SK-N-SH (cell line): ENCODE data around the gene TSC2.
"Not testable (repeated sequence)": the region's sequence is repeated elsewhere in the genome, so short reads cannot be mapped to it uniquely, and the experiment has no call there.

ENCODE experiments used
- EZH2phosphoT487 ChIP-seq: fragments of 200-600 bp; sonication (generic); IDR thresholded peaks from 2 replicates; pipeline ENCODE4 v1.6.1; 2017; ENCODE audit warnings: low read depth, mixed run types, mild to moderate bottlenecking, antibody characterized with exemption, moderate library complexity, borderline replicate concordance
- FOXM1 ChIP-seq: IDR thresholded peaks from 2 replicates; pipeline ENCODE4 v1.4.0; 2012; ENCODE audit warnings: low read depth, mild to moderate bottlenecking
- JUND ChIP-seq: IDR thresholded peaks from 2 replicates; pipeline ENCODE4 v1.4.0; 2012
- MXI1 ChIP-seq: IDR thresholded peaks from 2 replicates; pipeline ENCODE4 v1.6.1; 2012; ENCODE audit warnings: mild to moderate bottlenecking, low read depth, low read length, improper control_type of control experiment
- POLR2AphosphoS5 ChIP-seq: IDR thresholded peaks from 2 replicates; pipeline ENCODE4 v1.6.1; 2012; ENCODE audit warnings: low read depth, low read length
- TAF1 ChIP-seq: IDR thresholded peaks from 2 replicates; pipeline ENCODE4 v1.6.1; 2012; ENCODE audit warnings: low read depth, mild to moderate bottlenecking, low read length, moderate library complexity, borderline replicate concordance
- TEAD4 ChIP-seq: IDR thresholded peaks from 2 replicates; pipeline ENCODE4 v1.4.0; 2012; ENCODE audit warnings: mild to moderate bottlenecking, borderline replicate concordance; ENCODE audit not compliant: insufficient read depth
- USF2 ChIP-seq: fragments of 150-350 bp; IDR thresholded peaks from 2 replicates; pipeline ENCODE4 v1.6.1; 2017; ENCODE audit warnings: antibody characterized with exemption, low read length, low read depth, borderline replicate concordance
- TF ChIP-seq, protein P1 (sequence below): fragments of 200-600 bp; sonication (generic); IDR thresholded peaks from 2 replicates; pipeline ENCODE4 v1.6.1; 2017; ENCODE audit warnings: antibody characterized with exemption, mild to moderate bottlenecking, moderate library complexity
- TF ChIP-seq, protein P2 (sequence below): IDR thresholded peaks from 2 replicates; pipeline ENCODE4 v1.4.0; 2012; ENCODE audit warnings: low read depth
- TF ChIP-seq, protein P3 (sequence below): IDR thresholded peaks from 2 replicates; pipeline ENCODE4 v1.6.1; 2012; ENCODE audit warnings: mild to moderate bottlenecking, low read depth, low read length, moderate library complexity

DNA sequence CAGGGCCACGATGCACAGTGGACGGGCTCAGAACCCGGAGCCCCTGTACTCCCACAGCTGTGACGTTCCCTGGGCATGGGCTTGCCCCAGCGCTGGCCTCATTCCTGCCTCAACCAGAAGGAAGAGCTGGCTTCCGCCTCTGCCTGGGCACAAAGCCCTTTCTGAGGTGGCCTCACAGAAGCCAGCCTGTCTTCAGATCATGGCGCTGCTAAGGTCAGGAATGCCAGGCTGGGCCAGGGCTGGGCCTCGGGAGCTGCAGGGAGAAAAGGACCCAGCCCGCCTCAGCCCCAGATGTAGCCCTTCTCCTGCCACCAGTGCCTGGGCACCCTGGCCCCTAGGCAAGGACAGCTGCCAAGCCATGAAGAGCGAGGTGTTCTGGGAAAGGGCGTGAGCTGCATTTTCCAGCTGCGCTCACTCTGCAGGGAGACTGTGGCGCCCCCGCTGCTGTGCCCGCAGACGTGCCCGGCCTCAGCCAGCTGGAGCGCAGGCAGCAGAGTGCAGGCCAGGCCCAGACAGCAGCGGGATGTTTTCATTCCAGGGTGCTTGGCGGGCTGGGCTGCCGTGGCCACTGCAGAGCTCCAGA lies 78.5 kb downstream of the TSC2 start:
- TF ChIP-seq, protein P1, sequence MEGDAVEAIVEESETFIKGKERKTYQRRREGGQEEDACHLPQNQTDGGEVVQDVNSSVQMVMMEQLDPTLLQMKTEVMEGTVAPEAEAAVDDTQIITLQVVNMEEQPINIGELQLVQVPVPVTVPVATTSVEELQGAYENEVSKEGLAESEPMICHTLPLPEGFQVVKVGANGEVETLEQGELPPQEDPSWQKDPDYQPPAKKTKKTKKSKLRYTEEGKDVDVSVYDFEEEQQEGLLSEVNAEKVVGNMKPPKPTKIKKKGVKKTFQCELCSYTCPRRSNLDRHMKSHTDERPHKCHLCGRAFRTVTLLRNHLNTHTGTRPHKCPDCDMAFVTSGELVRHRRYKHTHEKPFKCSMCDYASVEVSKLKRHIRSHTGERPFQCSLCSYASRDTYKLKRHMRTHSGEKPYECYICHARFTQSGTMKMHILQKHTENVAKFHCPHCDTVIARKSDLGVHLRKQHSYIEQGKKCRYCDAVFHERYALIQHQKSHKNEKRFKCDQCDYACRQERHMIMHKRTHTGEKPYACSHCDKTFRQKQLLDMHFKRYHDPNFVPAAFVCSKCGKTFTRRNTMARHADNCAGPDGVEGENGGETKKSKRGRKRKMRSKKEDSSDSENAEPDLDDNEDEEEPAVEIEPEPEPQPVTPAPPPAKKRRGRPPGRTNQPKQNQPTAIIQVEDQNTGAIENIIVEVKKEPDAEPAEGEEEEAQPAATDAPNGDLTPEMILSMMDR = not testable (repeated sequence)
- not testable (repeated sequence) for TF ChIP-seq EZH2phosphoT487, USF2, FOXM1, POLR2AphosphoS5, JUND, TEAD4, TAF1
- TF ChIP-seq MXI1 = peak; percentile 37; the same call in 1 of the 2 replicates
- TF ChIP-seq, protein P2, sequence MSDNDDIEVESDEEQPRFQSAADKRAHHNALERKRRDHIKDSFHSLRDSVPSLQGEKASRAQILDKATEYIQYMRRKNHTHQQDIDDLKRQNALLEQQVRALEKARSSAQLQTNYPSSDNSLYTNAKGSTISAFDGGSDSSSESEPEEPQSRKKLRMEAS = 0 out of 2 replicates have a peak, but pooled peaks have one; percentile 15
- TF ChIP-seq, protein P3, sequence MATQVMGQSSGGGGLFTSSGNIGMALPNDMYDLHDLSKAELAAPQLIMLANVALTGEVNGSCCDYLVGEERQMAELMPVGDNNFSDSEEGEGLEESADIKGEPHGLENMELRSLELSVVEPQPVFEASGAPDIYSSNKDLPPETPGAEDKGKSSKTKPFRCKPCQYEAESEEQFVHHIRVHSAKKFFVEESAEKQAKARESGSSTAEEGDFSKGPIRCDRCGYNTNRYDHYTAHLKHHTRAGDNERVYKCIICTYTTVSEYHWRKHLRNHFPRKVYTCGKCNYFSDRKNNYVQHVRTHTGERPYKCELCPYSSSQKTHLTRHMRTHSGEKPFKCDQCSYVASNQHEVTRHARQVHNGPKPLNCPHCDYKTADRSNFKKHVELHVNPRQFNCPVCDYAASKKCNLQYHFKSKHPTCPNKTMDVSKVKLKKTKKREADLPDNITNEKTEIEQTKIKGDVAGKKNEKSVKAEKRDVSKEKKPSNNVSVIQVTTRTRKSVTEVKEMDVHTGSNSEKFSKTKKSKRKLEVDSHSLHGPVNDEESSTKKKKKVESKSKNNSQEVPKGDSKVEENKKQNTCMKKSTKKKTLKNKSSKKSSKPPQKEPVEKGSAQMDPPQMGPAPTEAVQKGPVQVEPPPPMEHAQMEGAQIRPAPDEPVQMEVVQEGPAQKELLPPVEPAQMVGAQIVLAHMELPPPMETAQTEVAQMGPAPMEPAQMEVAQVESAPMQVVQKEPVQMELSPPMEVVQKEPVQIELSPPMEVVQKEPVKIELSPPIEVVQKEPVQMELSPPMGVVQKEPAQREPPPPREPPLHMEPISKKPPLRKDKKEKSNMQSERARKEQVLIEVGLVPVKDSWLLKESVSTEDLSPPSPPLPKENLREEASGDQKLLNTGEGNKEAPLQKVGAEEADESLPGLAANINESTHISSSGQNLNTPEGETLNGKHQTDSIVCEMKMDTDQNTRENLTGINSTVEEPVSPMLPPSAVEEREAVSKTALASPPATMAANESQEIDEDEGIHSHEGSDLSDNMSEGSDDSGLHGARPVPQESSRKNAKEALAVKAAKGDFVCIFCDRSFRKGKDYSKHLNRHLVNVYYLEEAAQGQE = not testable (repeated sequence)
